Naive thymus-derived CD8-positive, alpha-beta T cell (primary cell): ENCODE results near the gene EEF1E1. TPM values are rescaled to one million over a fixed set of nuclear protein-coding genes. Genes with fewer than 3 reads are reported as not detected.

Experiments used
- ATAC-seq, 2 donors: fragments of 150-1000 bp; cut with Tn5 transposase in 1 of 2; sonication (Bioruptor Pico), chemical (Tn5 transposase) in 1 of 2; 1 replicate in 1 of 2; 2 replicates in 1 of 2; pipeline ENCODE4 v1.10.0; 2021; ENCODE audit warnings: mild to moderate bottlenecking in 2 of 2, moderate library complexity in 2 of 2
- POLR2A ChIA-PET: fragments of 350-600 bp; sonication (Branson Sonifier 250); formaldehyde crosslinking; loops from one replicate; lab custom pipeline; 2021; ENCODE audit warnings: antibody characterized with exemption; lab: Charles Lee
- DNase-seq, 10 donors: peaks; one replicate each; pipeline versions ENCODE4 v3.0.0 to v3.0.0-alpha.2; 2020 to 2022
- H3K27ac Mint-ChIP-seq, 10 donors: one replicate each; pipeline ENCODE4 v1.8.0; 2020 to 2022; ENCODE audit warnings: mild to moderate bottlenecking in 10 of 10, mixed read lengths in 10 of 10, moderate library complexity in 4 of 10, inconsistent platforms in 1 of 10
- H3K27me3 Mint-ChIP-seq, 5 donors: one replicate each; pipeline ENCODE4 v1.8.0; 2021 to 2022; ENCODE audit warnings: mixed read lengths in 5 of 5
- H3K36me3 Mint-ChIP-seq, 3 donors: one replicate each; pipeline ENCODE4 v1.8.0; 2020 to 2022; ENCODE audit warnings: mixed read lengths in 3 of 3, mild to moderate bottlenecking in 2 of 3, inconsistent platforms in 1 of 3
- H3K4me1 Mint-ChIP-seq, 4 donors: one replicate each; pipeline ENCODE4 v1.8.0; 2021 to 2022; ENCODE audit warnings: mixed read lengths in 4 of 4
- H3K4me3 Mint-ChIP-seq, 10 donors: one replicate each; pipeline ENCODE4 v1.8.0; 2020 to 2022; ENCODE audit warnings: mild to moderate bottlenecking in 10 of 10, mixed read lengths in 10 of 10, moderate library complexity in 6 of 10, inconsistent platforms in 1 of 10
- H3K9me3 Mint-ChIP-seq, 9 donors: one replicate each; pipeline ENCODE4 v1.8.0; 2020 to 2022; ENCODE audit warnings: mixed read lengths in 9 of 9, mild to moderate bottlenecking in 3 of 9, inconsistent platforms in 1 of 9, moderate library complexity in 1 of 9
- polyA plus RNA-seq, 3 donors: library from polyadenylated mRNA; unstranded; fragments of 300-500 nt; fragmentation: Illumina TruSeq; gene quantifications; one replicate each; pipeline ENCODE4 v1.2.3, GENCODE V29; 2021
- total RNA-seq, 8 experiments: library from RNA in 2 of 8; stranded (reverse) in 2 of 8; gene quantifications; one replicate each; pipeline ENCODE4 v1.2.3 and lab custom pipeline; 2021 to 2026

EEF1E1 gene
- total and polyA plus RNA-seq, 5 experiments from 2014 or later, result 25.2 to 62.0 (median 55.5) TPM

- H3K27ac Mint-ChIP-seq, result no peak overlapping the region
- no peak for ATAC-seq
- H3K36me3 Mint-ChIP-seq, result peaks cover 24 to 68% (median 38%) of the 10 kb centered on the region in 3 donors
- peaks cover 0 to 6% (median 0%) of the 10 kb centered on the region in 9 donors for H3K9me3 Mint-ChIP-seq
- POLR2A ChIA-PET, result no interaction called here
- H3K27me3 Mint-ChIP-seq, result no peaks in the 10 kb centered on the region
- no peak for DNase-seq
- H3K4me1 Mint-ChIP-seq, result peaks cover 5 to 17% (median 8%) of the 10 kb centered on the region in 4 donors
- H3K4me3 Mint-ChIP-seq, result no peak overlapping the region
Measured at GRCh38 chr6:8085053-8085511, 17.3 kb downstream of the EEF1E1 start.

- ATAC-seq (no peak), DNase-seq (no peak)
- peaks cover 22 to 71% (median 37%) of the 10 kb centered on the region in 3 donors for H3K36me3 Mint-ChIP-seq
- peaks cover 5 to 17% (median 8%) of the 10 kb centered on the region in 4 donors for H3K4me1 Mint-ChIP-seq
- POLR2A ChIA-PET, result no interaction called here
- peaks cover 0 to 6% (median 0%) of the 10 kb centered on the region in 9 donors for H3K9me3 Mint-ChIP-seq
- no peak overlapping the region for H3K27ac Mint-ChIP-seq
- no peaks in the 10 kb centered on the region for H3K27me3 Mint-ChIP-seq
- no peak overlapping the region for H3K4me3 Mint-ChIP-seq
Measured at GRCh38 chr6:8084586-8084985, 17.8 kb downstream of the EEF1E1 start.

- Mint-ChIP-seq H3K27ac (peak overlapping the region in 1 of 10 donors; percentile 53), H3K36me3 (peaks cover 11 to 69% (median 28%) of the 10 kb centered on the region in 3 donors), H3K27me3 (no peaks in the 10 kb centered on the region), H3K4me1 (peaks cover 5 to 12% (median 8%) of the 10 kb centered on the region in 4 donors), H3K9me3 (peaks cover 0 to 6% (median 0%) of the 10 kb centered on the region in 9 donors), H3K4me3 (no peak overlapping the region)
- POLR2A ChIA-PET, result no interaction called here
- ATAC-seq (no peak), DNase-seq (no peak)
Measured at GRCh38 chr6:8082954-8083858, 19.1 kb downstream of the EEF1E1 start.

- Mint-ChIP-seq H3K4me1 (peaks cover 5 to 10% (median 7%) of the 10 kb centered on the region in 4 donors), H3K36me3 (peaks cover 5 to 69% (median 25%) of the 10 kb centered on the region in 3 donors), H3K27me3 (no peaks in the 10 kb centered on the region), H3K9me3 (no peaks in the 10 kb centered on the region), H3K27ac (peak overlapping the region in 1 of 10 donors; percentile 53), H3K4me3 (no peak overlapping the region)
- POLR2A ChIA-PET, result no interaction called here
- ATAC-seq (no peak), DNase-seq (no peak)
Measured at GRCh38 chr6:8082572-8082953, 19.8 kb downstream of the EEF1E1 start.

- no peak overlapping the region for H3K4me3 Mint-ChIP-seq
- peaks cover 0 to 52% (median 19%) of the 10 kb centered on the region in 3 donors for H3K36me3 Mint-ChIP-seq
- ATAC-seq (no peak), DNase-seq (no peak)
- H3K9me3 Mint-ChIP-seq, result no peaks in the 10 kb centered on the region
- H3K4me1 Mint-ChIP-seq, result peaks cover 8 to 15% (median 12%) of the 10 kb centered on the region in 4 donors
- H3K27ac Mint-ChIP-seq, result no peak overlapping the region
- POLR2A ChIA-PET, result no interaction called here
- no peaks in the 10 kb centered on the region for H3K27me3 Mint-ChIP-seq
Measured at GRCh38 chr6:8080362-8081151, 21.8 kb downstream of the EEF1E1 start.

GRCh38 chr6:8079126-8079525 lies 23.2 kb downstream of the EEF1E1 start:
- POLR2A ChIA-PET, result no interaction called here

GRCh38 chr6:8077991-8078390 lies 24.4 kb downstream of the EEF1E1 start:
- H3K36me3 Mint-ChIP-seq, result peaks cover 0 to 42% (median 19%) of the 10 kb centered on the region in 3 donors
- ATAC-seq (no peak), DNase-seq (no peak)
- no peaks in the 10 kb centered on the region for H3K9me3 Mint-ChIP-seq
- POLR2A ChIA-PET, result no interaction called here
- H3K27me3 Mint-ChIP-seq, result no peaks in the 10 kb centered on the region
- H3K27ac Mint-ChIP-seq, result peak overlapping the region in 1 of 10 donors; percentile 34
- H3K4me1 Mint-ChIP-seq, result peaks cover 13 to 28% (median 24%) of the 10 kb centered on the region in 4 donors
- H3K4me3 Mint-ChIP-seq, result no peak overlapping the region

More at GRCh38 chr6:8079126-8079525, 23.2 kb downstream of the EEF1E1 start:
- Mint-ChIP-seq H3K27ac (no peak overlapping the region), H3K27me3 (no peaks in the 10 kb centered on the region), H3K4me1 (peaks cover 13 to 28% (median 26%) of the 10 kb centered on the region in 4 donors), H3K4me3 (no peak overlapping the region), H3K9me3 (no peaks in the 10 kb centered on the region), H3K36me3 (peaks cover 0 to 48% (median 19%) of the 10 kb centered on the region in 3 donors)
- ATAC-seq (no peak), DNase-seq (no peak)

- Mint-ChIP-seq H3K27me3 (no peaks in the 10 kb centered on the region), H3K36me3 (peaks cover 0 to 29% (median 13%) of the 10 kb centered on the region in 3 donors), H3K4me3 (peak overlapping the region in 8 of 10 donors; percentile 4 to 67 (median 32)), H3K9me3 (no peaks in the 10 kb centered on the region), H3K4me1 (peaks cover 10 to 24% (median 23%) of the 10 kb centered on the region in 4 donors), H3K27ac (peak overlapping the region; percentile 7 to 87 (median 61))
- DNase-seq (peak in 2 of 10 donors; percentile 48 to 51), ATAC-seq (peak; percentile 30 to 89)
- POLR2A ChIA-PET, result no interaction called here
Measured at GRCh38 chr6:8075704-8076103, 26.6 kb downstream of the EEF1E1 start.

- DNase-seq (peak in 1 of 10 donors; percentile 10), ATAC-seq (peak in 1 of 2 donors; percentile 7)
- H3K27ac Mint-ChIP-seq, result peak overlapping the region in 7 of 10 donors; percentile 4 to 87 (median 31)
- peaks cover 8 to 24% (median 22%) of the 10 kb centered on the region in 4 donors for H3K4me1 Mint-ChIP-seq
- POLR2A ChIA-PET, result no interaction called here
- H3K36me3 Mint-ChIP-seq, result peaks cover 0 to 26% (median 11%) of the 10 kb centered on the region in 3 donors
- peak overlapping the region in 5 of 10 donors; percentile 10 to 67 (median 37) for H3K4me3 Mint-ChIP-seq
- H3K27me3 Mint-ChIP-seq, result no peaks in the 10 kb centered on the region
- no peaks in the 10 kb centered on the region for H3K9me3 Mint-ChIP-seq
Measured at GRCh38 chr6:8075185-8075584, 27.2 kb downstream of the EEF1E1 start.

GRCh38 chr6:8074213-8074612 lies 28.1 kb downstream of the EEF1E1 start:
- ATAC-seq (no peak), DNase-seq (no peak)
- POLR2A ChIA-PET, result interaction anchor here (1.0 kb wide), 1 partner anchor 28 kb away, joined by 4 read pairs; the partner anchor contains the start of gene EEF1E1
- Mint-ChIP-seq H3K27me3 (no peaks in the 10 kb centered on the region), H3K4me3 (no peak overlapping the region), H3K4me1 (peaks cover 8 to 24% (median 22%) of the 10 kb centered on the region in 4 donors), H3K36me3 (peaks cover 0 to 17% (median 11%) of the 10 kb centered on the region in 3 donors), H3K27ac (peak overlapping the region in 1 of 10 donors; percentile 65), H3K9me3 (no peaks in the 10 kb centered on the region)

GRCh38 chr6:8073758-8074157 lies 28.6 kb downstream of the EEF1E1 start:
- H3K36me3 Mint-ChIP-seq, result peaks cover 0 to 13% (median 10%) of the 10 kb centered on the region in 3 donors

GRCh38 chr6:8070718-8071117 lies 31.6 kb downstream of the EEF1E1 start:
- Mint-ChIP-seq H3K36me3 (peaks cover 0 to 2% (median 0%) of the 10 kb centered on the region in 3 donors), H3K9me3 (no peaks in the 10 kb centered on the region), H3K27ac (no peak overlapping the region), H3K4me1 (peaks cover 7 to 16% (median 15%) of the 10 kb centered on the region in 4 donors), H3K4me3 (no peak overlapping the region), H3K27me3 (no peaks in the 10 kb centered on the region)
- DNase-seq (no peak), ATAC-seq (no peak)
- POLR2A ChIA-PET, result no interaction called here

More at GRCh38 chr6:8073758-8074157, 28.6 kb downstream of the EEF1E1 start:
- no peaks in the 10 kb centered on the region for H3K9me3 Mint-ChIP-seq
- H3K27me3 Mint-ChIP-seq, result no peaks in the 10 kb centered on the region
- ATAC-seq, result no peak
- peaks cover 8 to 24% (median 22%) of the 10 kb centered on the region in 4 donors for H3K4me1 Mint-ChIP-seq
- no peak for DNase-seq
- POLR2A ChIA-PET, result interaction anchor here (1.0 kb wide), 1 partner anchor 29 kb away, joined by 4 read pairs; the partner anchor contains the start of gene EEF1E1
- no peak overlapping the region for H3K4me3 Mint-ChIP-seq
- no peak overlapping the region for H3K27ac Mint-ChIP-seq
